ENCODE measurements around the gene SYNGR2. TPM values are rescaled to one million over a fixed set of nuclear protein-coding genes. Genes with fewer than 3 reads are reported as not detected.

Gene SYNGR2
- total RNA-seq, 1 donor from 2014 or later, result 86.9 TPM

- Histone ChIP-seq H3K36me3 (peaks cover 52% of the 10 kb centered on the region), H3K4me1 (peaks cover 74% of the 10 kb centered on the region), H3K9me3 (replicated peaks) (no peaks in the 10 kb centered on the region), H3K27me3 (ENCODE audit: low read depth) (no peaks in the 10 kb centered on the region), H3K4me3 (peak overlapping the region; percentile 82), H3K27ac (replicated peaks) (peak overlapping the region; percentile 93)
- TF ChIP-seq CTCF (IDR thresholded peaks at IDR 0.05; ENCODE audit: borderline replicate concordance), result no peak
- intact Hi-C loops (cut with micrococcal nuclease), result no loop called here
- no peak for DNase-seq
Observed at GRCh38 chr17:78125138-78125913, 43.1 kb upstream of the SYNGR2 start.

GRCh38 chr17:78125976-78126894 lies 42.1 kb upstream of the SYNGR2 start:
- no peak for TF ChIP-seq CTCF (IDR thresholded peaks at IDR 0.05; ENCODE audit: borderline replicate concordance)
- H3K4me3 ChIP-seq, result peak overlapping the region; percentile 82
- peaks cover 78% of the 10 kb centered on the region for H3K4me1 ChIP-seq
- peak overlapping the region; percentile 93 for H3K27ac ChIP-seq (replicated peaks)
- H3K27me3 ChIP-seq (ENCODE audit: low read depth), result no peaks in the 10 kb centered on the region
- H3K9me3 ChIP-seq (replicated peaks), result no peaks in the 10 kb centered on the region
- H3K36me3 ChIP-seq, result peaks cover 43% of the 10 kb centered on the region
- DNase-seq, result peak; percentile 62
- intact Hi-C loops (cut with micrococcal nuclease), result no loop called here

- intact Hi-C loops (cut with micrococcal nuclease), result no loop called here
- no peak for TF ChIP-seq CTCF (IDR thresholded peaks at IDR 0.05; ENCODE audit: borderline replicate concordance)
- no peaks in the 10 kb centered on the region for H3K27me3 ChIP-seq (ENCODE audit: low read depth)
- no peaks in the 10 kb centered on the region for H3K9me3 ChIP-seq (replicated peaks)
- DNase-seq, result no peak
- peak overlapping the region; percentile 93 for H3K27ac ChIP-seq (replicated peaks)
- H3K4me3 ChIP-seq, result peak overlapping the region; percentile 82
- H3K36me3 ChIP-seq, result peaks cover 36% of the 10 kb centered on the region
- peaks cover 81% of the 10 kb centered on the region for H3K4me1 ChIP-seq
Observed at GRCh38 chr17:78126895-78127238, 41.5 kb upstream of the SYNGR2 start.

GRCh38 chr17:78127239-78127887 lies 41.0 kb upstream of the SYNGR2 start:
- intact Hi-C loops (cut with micrococcal nuclease), result no loop called here
- no peaks in the 10 kb centered on the region for H3K27me3 ChIP-seq (ENCODE audit: low read depth)
- H3K27ac ChIP-seq (replicated peaks), result peak overlapping the region; percentile 93
- H3K4me3 ChIP-seq, result peak overlapping the region; percentile 82
- H3K9me3 ChIP-seq (replicated peaks), result no peaks in the 10 kb centered on the region
- H3K4me1 ChIP-seq, result peaks cover 79% of the 10 kb centered on the region
- DNase-seq, result peak; percentile 78
- TF ChIP-seq CTCF (IDR thresholded peaks at IDR 0.05; ENCODE audit: borderline replicate concordance), result no peak
- peaks cover 31% of the 10 kb centered on the region for H3K36me3 ChIP-seq

- intact Hi-C loops (cut with micrococcal nuclease), result no loop called here
- peaks cover 25% of the 10 kb centered on the region for H3K36me3 ChIP-seq
- H3K27ac ChIP-seq (replicated peaks), result peak overlapping the region; percentile 93
- no peaks in the 10 kb centered on the region for H3K9me3 ChIP-seq (replicated peaks)
- H3K4me1 ChIP-seq, result peaks cover 78% of the 10 kb centered on the region
- peak overlapping the region; percentile 82 for H3K4me3 ChIP-seq
- TF ChIP-seq CTCF (IDR thresholded peaks at IDR 0.05; ENCODE audit: borderline replicate concordance), result no peak
- H3K27me3 ChIP-seq (ENCODE audit: low read depth), result no peaks in the 10 kb centered on the region
- no peak for DNase-seq
Observed at GRCh38 chr17:78127888-78128550, 40.4 kb upstream of the SYNGR2 start.
